Neuronal stem cell (in vitro differentiated cells): Measurements from ENCODE around the gene ZMIZ1.

Experiments used
- DNase-seq: peaks from one replicate; pipeline ENCODE4 v3.0.0-alpha.2; 2013; ENCODE audit warnings: low spot score
- H2AFZ ChIP-seq: one replicate; pipeline ENCODE4 v1.6.1; 2013; ENCODE audit warnings: mild to moderate bottlenecking, low read length, inconsistent platforms
- H2AK5ac ChIP-seq: 2 replicates; pipeline ENCODE4 v1.6.1; 2013; ENCODE audit warnings: low read depth, mild to moderate bottlenecking, inconsistent platforms, low read length, moderate library complexity, mixed read lengths
- H2BK120ac ChIP-seq: 2 replicates; pipeline ENCODE4 v1.6.1; 2013; ENCODE audit warnings: low read depth, mild to moderate bottlenecking, inconsistent platforms, low read length, moderate library complexity, mixed read lengths
- H2BK12ac ChIP-seq: one replicate; pipeline ENCODE4 v1.6.1; 2013; ENCODE audit warnings: low read length, inconsistent platforms
- H2BK15ac ChIP-seq: 2 replicates; pipeline ENCODE4 v1.6.1; 2013; ENCODE audit warnings: mild to moderate bottlenecking, low read length, inconsistent platforms, mixed read lengths
- H2BK5ac ChIP-seq: one replicate; pipeline ENCODE4 v1.6.1; 2013; ENCODE audit warnings: inconsistent platforms, mild to moderate bottlenecking, low read length, moderate library complexity
- H3K14ac ChIP-seq: one replicate; pipeline ENCODE4 v1.6.1; 2013; ENCODE audit warnings: low read length, inconsistent platforms
- H3K18ac ChIP-seq: 2 replicates; pipeline ENCODE4 v1.6.1; 2013; ENCODE audit warnings: low read length, inconsistent platforms
- H3K23ac ChIP-seq: 2 replicates; pipeline ENCODE4 v1.6.1; 2013; ENCODE audit warnings: low read depth, mild to moderate bottlenecking, mixed read lengths, low read length, inconsistent platforms; ENCODE audit not compliant: poor library complexity
- H3K27ac ChIP-seq: replicated peaks from 3 replicates; pipeline ENCODE4 v1.5.1; 2013; ENCODE audit warnings: low read length, inconsistent platforms
- H3K27me3 ChIP-seq, 3 experiments: 2 replicates each; pipeline ENCODE4 v1.6.1; 2013; ENCODE audit warnings: low read length in 3 of 3, mild to moderate bottlenecking in 2 of 3, inconsistent platforms in 1 of 3, low read depth in 1 of 3, mixed read lengths in 1 of 3, moderate library complexity in 1 of 3; ENCODE audit not compliant: control insufficient read depth in 3 of 3, insufficient read depth in 3 of 3
- H3K36me3 ChIP-seq, 2 donors: replicated peaks in 1 of 2; 2 replicates each; pipeline ENCODE4 v1.6.1; 2013; ENCODE audit warnings: low read length in 2 of 2; ENCODE audit not compliant: control insufficient read depth in 2 of 2, insufficient read depth in 2 of 2
- H3K4ac ChIP-seq: 2 replicates; pipeline ENCODE4 v1.6.1; 2013; ENCODE audit warnings: inconsistent platforms, mild to moderate bottlenecking, low read length, moderate library complexity
- H3K4me1 ChIP-seq, 2 donors: 1 replicate in 1 of 2; 2 replicates in 1 of 2; pipeline ENCODE4 v1.6.1; 2013; ENCODE audit warnings: low read length in 2 of 2, low read depth in 1 of 2; ENCODE audit not compliant: control insufficient read depth in 2 of 2, insufficient read depth in 1 of 2
- H3K4me2 ChIP-seq: one replicate; pipeline ENCODE4 v1.6.1; 2013; ENCODE audit warnings: mild to moderate bottlenecking, low read length, inconsistent platforms; ENCODE audit not compliant: insufficient read depth, poor library complexity, severe bottlenecking
- H3K4me3 ChIP-seq, 2 donors: 2 replicates each; pipeline ENCODE4 v1.5.1; 2013; ENCODE audit warnings: low read length in 2 of 2, mild to moderate bottlenecking in 2 of 2, inconsistent platforms in 1 of 2, moderate library complexity in 1 of 2
- H3K79me1 ChIP-seq: one replicate; pipeline ENCODE4 v1.6.1; 2013; ENCODE audit warnings: low read depth, mild to moderate bottlenecking, inconsistent platforms, low read length, moderate library complexity
- H3K9ac ChIP-seq: one replicate; pipeline ENCODE4 v1.6.1; 2013; ENCODE audit warnings: mild to moderate bottlenecking, low read depth, low read length, inconsistent platforms; ENCODE audit not compliant: poor library complexity
- H3K9me3 ChIP-seq, 2 donors: replicated peaks in 1 of 2; 2 replicates each; pipeline versions ENCODE3 to v1.6.1; 2013; ENCODE audit warnings: low read length in 2 of 2, mild to moderate bottlenecking in 2 of 2, inconsistent platforms in 1 of 2, low read depth in 1 of 2, mixed read lengths in 1 of 2, moderate library complexity in 1 of 2; ENCODE audit not compliant: control insufficient read depth in 2 of 2, insufficient read depth in 1 of 2
- H4K8ac ChIP-seq: one replicate; pipeline ENCODE4 v1.6.1; 2013; ENCODE audit warnings: low read depth, mild to moderate bottlenecking, inconsistent platforms, low read length, moderate library complexity
- H4K91ac ChIP-seq: one replicate; pipeline ENCODE4 v1.6.1; 2013; ENCODE audit warnings: low read length, low read depth, mild to moderate bottlenecking, inconsistent platforms; ENCODE audit not compliant: poor library complexity
- WGBS, 2 donors: extraction: QIAGEN DNeasy Blood & Tissue Kit; methylation state at CpG; one replicate each; pipeline ENCODE4 v1.1.7; 2013; ENCODE audit warnings: missing lambda C conversion rate in 2 of 2, mixed read lengths in 1 of 2; ENCODE audit not compliant: insufficient read length in 2 of 2, insufficient replicate concordance in 1 of 2; ENCODE audit errors: extremely low coverage in 2 of 2; 5-methylcytosine and 5-hydroxymethylcytosine counted together

Gene ZMIZ1

GRCh38 chr10:79128923-79129305, 60.1 kb downstream of the ZMIZ1 start:
- H2AK5ac ChIP-seq = peak overlapping the region; percentile 6
- no peak overlapping the region for H2BK120ac ChIP-seq
- H3K36me3 ChIP-seq = peaks cover 14 to 61% of the 10 kb centered on the region in 2 donors
- WGBS, 2 donors = no CpG with 5 or more reads among the region's 4 CpGs
- peak overlapping the region; percentile 35 for H2BK5ac ChIP-seq
- no peak overlapping the region for H4K91ac ChIP-seq
- H3K9ac ChIP-seq = no peak overlapping the region
- H3K9me3 ChIP-seq = no peaks in the 10 kb centered on the region
- no peak overlapping the region for H3K4ac ChIP-seq
- H3K4me2 ChIP-seq = peak overlapping the region; percentile 54
- no peak overlapping the region for H3K4me3 ChIP-seq
- no peak overlapping the region for H3K23ac ChIP-seq
- H2AFZ ChIP-seq = no peak overlapping the region
- no peak overlapping the region for H2BK12ac ChIP-seq
- peaks cover 57 to 63% of the 10 kb centered on the region in 2 donors for H3K4me1 ChIP-seq
- no peak overlapping the region for H3K14ac ChIP-seq
- no peak overlapping the region for H4K8ac ChIP-seq
- peaks cover 10% of the 10 kb centered on the region for H3K79me1 ChIP-seq
- no peaks in the 10 kb centered on the region for H3K27me3 ChIP-seq
- no peak overlapping the region for H2BK15ac ChIP-seq
- peak overlapping the region; percentile 86 for H3K18ac ChIP-seq
- DNase-seq = no peak
- peak overlapping the region; percentile 92 for H3K27ac ChIP-seq

DNA sequence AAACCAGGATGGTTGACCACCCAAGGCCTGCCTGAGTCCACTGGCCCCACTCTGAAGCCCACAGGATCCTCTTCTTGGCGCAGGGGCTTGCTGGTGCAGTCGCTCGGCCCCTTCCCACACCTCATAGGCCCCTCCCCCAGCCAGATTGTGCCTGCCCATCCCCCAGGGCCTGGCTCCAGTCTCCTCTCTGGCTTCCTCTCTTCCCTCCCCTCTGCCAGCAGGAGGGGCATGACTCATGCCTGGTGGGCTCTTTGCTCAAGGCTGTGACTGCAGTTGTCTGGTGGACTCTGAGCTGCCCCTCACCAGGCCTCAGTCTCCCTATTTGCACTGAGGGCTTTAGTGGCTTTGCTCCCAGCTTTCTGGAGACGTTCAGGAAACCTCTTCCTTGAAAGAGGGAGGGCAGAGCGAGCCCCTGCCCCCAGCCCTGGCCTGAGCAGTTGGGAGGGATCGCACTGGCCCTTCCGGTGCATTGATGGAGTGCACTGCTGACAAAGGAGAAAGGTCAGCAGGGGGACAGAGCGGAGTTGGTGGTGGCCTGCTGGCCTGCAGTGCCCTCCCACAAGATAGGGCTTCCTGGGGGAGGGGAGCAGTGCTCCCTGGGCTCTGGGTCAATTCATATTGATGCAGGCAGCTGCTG, 60.7 kb downstream of the ZMIZ1 start:
- no peaks in the 10 kb centered on the region for H3K9me3 ChIP-seq
- peak overlapping the region; percentile 56 for H2BK5ac ChIP-seq
- H2BK12ac ChIP-seq = no peak overlapping the region
- no peak overlapping the region for H3K9ac ChIP-seq
- H2AFZ ChIP-seq = peak overlapping the region; percentile 72
- DNase-seq = peak; percentile 72
- H3K4me1 ChIP-seq = peaks cover 59 to 63% of the 10 kb centered on the region in 2 donors
- no peak overlapping the region for H2BK15ac ChIP-seq
- H4K91ac ChIP-seq = no peak overlapping the region
- H4K8ac ChIP-seq = no peak overlapping the region
- H3K27ac ChIP-seq = peak overlapping the region; percentile 92
- no peaks in the 10 kb centered on the region for H3K27me3 ChIP-seq
- H2AK5ac ChIP-seq = peak overlapping the region; percentile 6
- no CpG with 5 or more reads among the region's 8 CpGs for WGBS, 2 donors
- no peak overlapping the region for H3K23ac ChIP-seq
- H3K14ac ChIP-seq = no peak overlapping the region
- H3K4me3 ChIP-seq = peak overlapping the region in 1 of 2 donors; percentile 23
- H3K4me2 ChIP-seq = peak overlapping the region; percentile 54
- H3K36me3 ChIP-seq = peaks cover 11 to 60% of the 10 kb centered on the region in 2 donors
- no peak overlapping the region for H3K4ac ChIP-seq
- peaks cover 13% of the 10 kb centered on the region for H3K79me1 ChIP-seq
- H3K18ac ChIP-seq = peak overlapping the region; percentile 94
- H2BK120ac ChIP-seq = no peak overlapping the region

DNA sequence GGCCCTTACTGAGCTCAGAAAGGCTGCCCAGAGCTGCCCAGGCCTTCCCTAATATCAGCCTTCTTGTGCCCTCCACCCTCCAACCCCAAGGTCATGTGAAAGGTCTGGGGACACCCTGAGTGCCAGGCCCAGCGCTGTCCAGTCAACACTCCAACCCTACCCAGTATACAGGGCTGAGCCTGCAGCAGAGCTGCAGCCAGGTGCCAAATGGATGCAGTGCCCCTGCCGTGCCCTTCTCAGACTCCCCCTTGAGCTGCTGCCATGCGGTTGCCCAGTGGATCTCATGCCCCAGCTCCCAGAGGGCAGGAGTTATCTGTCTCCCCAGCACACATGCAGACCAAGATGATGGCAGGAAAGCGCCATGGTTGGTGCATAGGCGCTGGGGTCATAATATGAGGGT, 61.5 kb downstream of the ZMIZ1 start:
- peak overlapping the region; percentile 85 for H4K91ac ChIP-seq
- H3K27me3 ChIP-seq = no peaks in the 10 kb centered on the region
- no CpG with 5 or more reads among the region's 5 CpGs for WGBS, 2 donors
- no peaks in the 10 kb centered on the region for H3K9me3 ChIP-seq
- peak overlapping the region; percentile 92 for H3K27ac ChIP-seq
- peak overlapping the region; percentile 26 for H4K8ac ChIP-seq
- H3K4me3 ChIP-seq = no peak overlapping the region
- H3K9ac ChIP-seq = peak overlapping the region; percentile 66
- peak overlapping the region; percentile 56 for H2BK5ac ChIP-seq
- H3K4me1 ChIP-seq = peaks cover 61 to 65% of the 10 kb centered on the region in 2 donors
- no peak for DNase-seq
- H2AK5ac ChIP-seq = peak overlapping the region; percentile 91
- peak overlapping the region; percentile 54 for H3K4me2 ChIP-seq
- peaks cover 13% of the 10 kb centered on the region for H3K79me1 ChIP-seq
- H2BK120ac ChIP-seq = peak overlapping the region; percentile 42
- peak overlapping the region; percentile 9 for H3K23ac ChIP-seq
- peaks cover 8 to 59% of the 10 kb centered on the region in 2 donors for H3K36me3 ChIP-seq
- H2AFZ ChIP-seq = no peak overlapping the region
- peak overlapping the region; percentile 64 for H2BK12ac ChIP-seq
- peak overlapping the region; percentile 76 for H2BK15ac ChIP-seq
- H3K14ac ChIP-seq = no peak overlapping the region
- peak overlapping the region; percentile 42 for H3K4ac ChIP-seq
- peak overlapping the region; percentile 94 for H3K18ac ChIP-seq

- WGBS, 2 donors = no CpG with 5 or more reads among the region's 5 CpGs
- Histone ChIP-seq H3K4me3 (no peak overlapping the region), H3K27me3 (no peaks in the 10 kb centered on the region), H3K79me1 (peaks cover 10% of the 10 kb centered on the region), H2BK15ac (no peak overlapping the region), H3K4ac (no peak overlapping the region), H4K91ac (no peak overlapping the region), H3K9me3 (no peaks in the 10 kb centered on the region), H3K9ac (no peak overlapping the region), H2AK5ac (no peak overlapping the region), H2BK12ac (no peak overlapping the region), H3K14ac (no peak overlapping the region), H2BK5ac (peak overlapping the region; percentile 56), H3K27ac (no peak overlapping the region), H3K18ac (peak overlapping the region; percentile 76), H2BK120ac (no peak overlapping the region), H3K4me1 (peaks cover 66 to 71% of the 10 kb centered on the region in 2 donors), H2AFZ (no peak overlapping the region), H4K8ac (no peak overlapping the region), H3K36me3 (peaks cover 8 to 56% of the 10 kb centered on the region in 2 donors), H3K23ac (no peak overlapping the region), H3K4me2 (no peak overlapping the region)
- no peak for DNase-seq
These were observed 62.1 kb downstream of the ZMIZ1 start for GRCh38 chr10:79130846-79131245.
